Endothelial cell of hepatic sinusoid (primary cell): ENCODE data around the gene MME.

Experiments used
- in situ Hi-C: cut with HindIII; loops from 2 replicates; pipeline ENCODE4 v1.10.0; 2017; ENCODE audit warnings: low sequenced_read_pairs

MME gene

DNA sequence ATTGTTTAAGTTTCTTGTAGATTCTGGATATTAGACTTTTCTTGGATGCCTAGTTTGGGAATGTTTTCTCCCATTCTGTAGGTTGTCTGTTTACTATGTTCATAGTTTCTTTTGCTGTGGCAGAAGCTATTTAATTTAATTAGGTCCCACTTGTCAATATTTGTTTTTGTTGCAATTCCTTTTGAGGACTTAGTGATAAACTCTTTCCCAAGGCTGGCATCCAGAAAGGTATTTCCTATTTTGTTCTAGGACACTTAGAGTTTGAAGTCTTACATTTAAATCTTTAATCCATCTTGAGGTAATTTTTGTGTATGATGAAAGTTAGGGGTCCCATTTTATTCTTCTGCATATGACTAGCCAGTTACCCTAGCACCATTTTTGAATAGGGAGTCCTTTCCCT lies 54.9 kb downstream of the MME start:
- in situ Hi-C loops: no loop called here

DNA sequence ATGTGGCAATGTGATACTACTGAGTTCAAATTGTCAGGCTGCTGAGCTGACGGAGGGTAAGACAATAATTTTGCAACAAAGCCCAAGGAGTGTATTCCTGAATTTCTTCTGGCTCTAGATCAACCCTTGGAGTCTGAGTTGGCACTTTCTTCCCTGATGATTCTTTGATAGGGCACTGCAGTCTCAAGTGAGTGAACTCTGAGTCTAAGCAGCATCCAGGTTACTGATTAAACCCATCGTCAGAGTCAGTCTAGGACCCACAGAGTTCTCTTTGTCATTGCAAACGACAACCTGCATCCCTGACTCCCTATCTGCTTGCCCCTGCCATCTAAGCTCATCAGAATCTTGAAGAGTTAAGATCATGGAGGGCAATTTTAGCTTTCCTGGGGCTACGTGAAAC lies 58.6 kb downstream of the MME start:
- in situ Hi-C loops: no loop called here

DNA sequence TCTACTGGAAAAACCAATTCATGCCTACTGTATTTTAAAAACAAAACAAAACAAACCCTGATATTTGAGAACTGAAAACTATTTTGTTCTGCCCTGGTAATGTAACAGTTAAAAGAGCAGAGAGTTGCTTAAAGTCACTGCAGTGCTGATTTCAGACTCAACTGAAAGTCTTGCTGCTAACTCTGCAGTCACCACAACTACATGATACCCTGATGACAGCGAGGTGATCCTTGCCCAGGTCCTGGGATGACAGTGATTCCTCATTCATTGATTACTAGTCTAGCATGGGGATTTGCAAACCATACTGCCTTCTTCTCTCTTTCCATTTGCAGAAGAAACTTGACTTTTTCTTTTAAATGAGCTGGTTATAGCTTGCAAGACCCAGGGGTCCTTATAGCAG lies 67.5 kb downstream of the MME start:
- in situ Hi-C loops: no loop called here

DNA sequence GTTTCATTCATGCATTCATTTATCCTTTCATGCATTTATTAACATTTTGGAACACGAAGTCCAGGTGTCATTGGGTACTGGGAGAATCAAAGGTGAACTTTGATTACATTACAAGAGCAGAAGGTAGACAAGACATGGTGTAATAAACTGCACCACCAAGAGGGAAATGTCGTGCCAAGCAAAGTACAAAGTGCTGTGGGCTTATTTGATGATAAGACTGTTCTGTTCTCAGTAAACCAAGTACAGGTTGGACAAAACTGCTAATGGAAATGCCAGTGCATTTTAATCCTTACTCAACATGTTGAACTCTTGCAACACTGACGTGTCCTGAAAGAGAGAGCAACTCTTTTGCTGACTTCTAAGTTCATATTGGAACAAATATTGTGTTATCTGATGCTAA lies 69.4 kb downstream of the MME start:
- in situ Hi-C loops: no loop called here

DNA sequence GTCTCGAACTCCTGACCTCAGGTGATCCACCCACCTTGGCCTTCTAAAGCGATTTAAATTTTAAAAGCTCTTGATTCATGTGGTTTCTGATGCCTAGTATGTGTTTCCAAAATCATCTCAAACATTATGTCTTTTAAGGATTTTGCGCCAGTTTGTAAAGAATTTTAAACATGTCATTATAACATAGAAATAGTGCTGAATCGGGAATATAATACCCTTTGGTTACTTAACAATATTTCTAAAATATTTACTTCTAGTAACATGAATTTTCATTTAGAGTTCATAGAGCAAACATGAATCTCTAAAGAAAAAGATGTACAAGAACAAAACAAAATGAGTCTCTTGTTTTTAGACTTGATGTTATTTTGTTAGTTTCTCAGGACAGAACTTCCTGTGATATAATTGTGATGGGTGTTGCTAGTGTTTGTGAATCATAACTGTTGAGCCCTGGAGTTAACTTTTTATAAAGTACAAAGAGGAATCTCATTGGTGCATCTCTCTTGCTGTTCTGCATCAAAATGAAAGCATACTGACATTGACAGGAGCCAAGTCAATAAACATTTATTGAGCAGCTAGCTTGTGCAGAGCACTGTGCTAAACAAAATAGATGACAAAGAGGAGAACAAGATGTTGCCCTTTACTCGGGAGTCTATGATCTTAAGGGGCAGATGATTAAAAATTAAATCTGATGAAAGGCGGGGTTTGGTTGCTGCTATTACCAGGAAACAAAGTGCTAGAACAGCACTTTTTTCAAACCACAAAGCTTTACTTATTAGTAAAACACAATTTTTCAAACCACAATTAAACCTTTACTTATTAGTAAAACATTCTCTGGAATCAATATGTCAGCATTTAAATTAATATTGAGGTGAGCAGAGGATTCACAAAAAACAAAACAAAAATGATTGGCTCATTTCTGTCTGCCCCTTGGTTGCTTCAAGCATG lies 73.4 kb downstream of the MME start:
- in situ Hi-C loops: no loop called here

DNA sequence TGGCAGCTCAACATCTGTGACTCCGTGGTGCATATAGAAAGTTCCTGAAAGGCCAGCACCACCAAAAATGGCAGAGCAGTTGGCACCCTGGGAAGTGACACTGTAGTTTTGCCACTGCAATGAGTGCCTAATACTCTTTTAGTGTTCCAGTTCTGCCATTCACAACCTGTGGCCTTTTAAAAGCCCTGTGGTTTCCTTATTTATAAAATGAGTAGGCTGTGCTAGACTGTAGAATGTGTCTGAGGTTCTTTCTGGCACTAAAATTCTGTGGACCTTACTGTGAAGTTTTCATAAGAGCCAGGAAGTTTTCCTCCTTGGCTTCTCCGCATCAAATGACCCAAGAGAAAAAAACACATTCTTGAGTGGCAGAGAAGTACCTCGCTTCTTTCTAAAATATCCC lies 74.1 kb downstream of the MME start:
- in situ Hi-C loops: no loop called here

DNA sequence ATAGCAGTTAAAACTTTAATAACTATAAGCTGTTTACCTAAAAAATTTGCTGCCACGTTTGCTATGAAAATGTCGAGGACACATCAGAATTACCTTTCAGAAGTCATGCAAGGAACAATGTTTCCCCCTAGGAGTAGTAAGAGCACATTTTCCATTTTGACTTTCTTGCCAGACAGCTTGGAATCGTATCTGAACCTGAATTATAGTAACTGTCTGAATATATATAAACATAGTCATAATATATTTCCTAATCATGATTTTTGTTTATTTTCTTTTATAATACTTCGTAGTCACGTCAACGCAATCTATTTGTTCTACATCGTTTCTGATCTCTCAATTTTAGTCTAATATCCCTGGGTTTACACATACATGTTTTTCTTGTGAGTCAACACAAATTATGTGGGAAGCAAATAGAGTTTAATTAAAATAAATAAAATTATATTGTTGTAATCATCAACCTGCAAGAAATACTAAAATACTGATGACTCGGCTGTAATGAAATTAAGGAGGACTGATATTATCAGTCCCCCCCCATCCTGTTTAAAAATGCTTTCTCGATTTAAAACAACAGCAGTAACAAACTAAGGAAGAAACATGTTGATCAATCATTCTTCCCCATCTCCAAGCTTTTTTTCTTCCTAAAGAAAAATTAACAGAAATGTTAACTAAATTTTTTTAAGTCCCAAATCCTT lies 78.4 kb downstream of the MME start:
- in situ Hi-C loops: no loop called here

DNA sequence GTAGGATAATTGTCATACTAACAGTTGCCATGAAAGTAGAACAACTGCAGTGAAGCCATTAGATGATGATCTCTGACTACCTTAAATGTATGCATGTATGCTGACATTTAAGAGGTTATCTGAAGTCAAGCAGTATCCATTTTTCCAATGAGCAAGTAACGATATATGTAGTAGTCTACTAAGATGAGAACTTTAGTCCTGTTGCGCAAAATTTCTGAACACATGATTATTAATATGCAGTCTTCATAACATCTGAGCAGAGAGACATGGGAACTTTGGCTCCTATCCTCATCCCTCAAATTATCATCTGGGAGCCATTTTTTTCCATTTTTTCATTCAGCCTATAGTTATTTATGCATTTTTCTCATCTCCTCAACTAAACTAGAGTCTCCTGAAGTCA lies 79.2 kb downstream of the MME start:
- in situ Hi-C loops: no loop called here

DNA sequence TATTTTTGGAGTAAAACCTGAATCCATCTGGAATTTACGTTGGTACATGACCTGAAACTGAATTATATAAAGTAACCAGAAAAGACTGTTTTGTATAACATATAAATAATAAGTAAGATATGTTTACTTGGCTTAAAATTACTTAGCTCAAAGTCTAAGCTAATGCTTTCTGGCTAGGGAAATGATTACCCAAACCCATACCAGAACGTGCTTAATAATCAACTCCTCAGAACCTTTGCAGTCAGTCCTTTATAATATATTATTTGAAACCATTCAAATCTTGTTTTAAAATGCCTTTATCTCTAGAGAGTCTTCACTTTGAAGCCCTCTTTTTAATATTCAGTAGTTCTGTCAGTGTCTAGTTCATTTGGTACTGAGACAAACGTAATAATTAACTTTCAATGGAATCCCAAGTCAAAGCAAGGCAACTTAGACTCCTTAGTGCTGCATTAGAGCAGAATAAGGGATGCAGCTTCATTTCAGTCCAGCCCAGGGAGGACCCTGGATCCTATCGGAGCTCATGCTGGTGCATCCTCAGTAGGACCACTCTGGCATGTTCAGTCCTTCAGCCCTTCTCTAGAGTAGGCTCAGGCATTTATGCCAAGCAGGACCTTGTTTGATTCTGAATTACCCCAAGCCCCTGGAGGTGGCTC lies 81.6 kb downstream of the MME start:
- in situ Hi-C loops: no loop called here

DNA sequence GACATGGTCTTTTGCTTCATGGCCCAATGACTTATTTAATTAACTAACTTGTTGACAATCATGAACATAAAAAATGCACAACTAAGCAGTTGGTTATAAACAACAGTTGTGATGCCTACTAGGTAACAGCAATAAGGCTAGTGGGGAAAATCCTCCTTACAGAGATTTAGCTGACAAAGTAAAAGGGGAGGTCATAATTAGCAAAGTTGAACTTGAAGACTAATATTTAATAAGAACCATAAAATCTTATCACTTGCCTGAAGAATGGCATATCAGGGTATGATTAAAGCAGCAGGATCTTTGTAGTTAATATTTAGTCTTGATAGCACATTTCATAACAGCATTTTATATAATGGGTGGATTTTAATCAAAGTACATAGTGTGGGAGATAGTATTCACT lies 84.2 kb downstream of the MME start:
- in situ Hi-C loops: no loop called here

DNA sequence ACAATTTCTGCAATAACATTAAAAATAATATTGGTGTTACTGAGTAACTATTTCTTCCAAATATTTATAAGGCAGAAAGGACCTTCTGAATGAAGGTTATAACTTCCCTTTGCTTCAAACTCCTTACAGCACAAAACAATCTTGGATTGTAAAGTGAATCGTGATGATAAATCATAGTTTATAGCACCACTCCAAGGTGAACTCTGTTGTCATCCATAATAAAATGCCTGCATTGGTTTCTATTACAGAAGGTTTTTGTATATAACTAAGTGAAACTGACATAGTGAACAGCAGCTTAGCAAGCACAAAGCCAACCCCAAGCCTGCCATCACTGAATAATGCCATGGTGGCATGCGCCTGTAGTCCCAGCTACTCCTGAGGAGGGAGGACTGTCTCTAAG lies 86.3 kb downstream of the MME start:
- in situ Hi-C loops: no loop called here

DNA sequence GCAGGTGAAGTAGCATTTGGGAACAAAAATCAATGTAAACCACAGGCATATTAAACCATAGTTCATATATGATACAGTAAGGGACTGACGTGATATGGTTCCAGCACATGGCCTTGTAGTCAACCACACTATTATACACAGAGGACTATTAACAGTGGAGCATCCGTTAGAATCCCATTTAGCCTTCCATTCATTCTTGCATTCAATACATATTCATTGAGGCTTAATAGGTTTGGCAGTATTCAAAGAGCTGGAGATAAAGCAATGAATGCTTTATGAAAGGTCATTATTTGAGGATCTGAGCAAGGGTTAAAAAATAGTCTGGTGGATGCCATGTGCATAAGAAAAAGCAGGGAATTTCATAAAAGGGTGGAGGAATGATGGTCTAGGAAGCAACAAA lies 89.1 kb downstream of the MME start:
- in situ Hi-C loops: no loop called here

DNA sequence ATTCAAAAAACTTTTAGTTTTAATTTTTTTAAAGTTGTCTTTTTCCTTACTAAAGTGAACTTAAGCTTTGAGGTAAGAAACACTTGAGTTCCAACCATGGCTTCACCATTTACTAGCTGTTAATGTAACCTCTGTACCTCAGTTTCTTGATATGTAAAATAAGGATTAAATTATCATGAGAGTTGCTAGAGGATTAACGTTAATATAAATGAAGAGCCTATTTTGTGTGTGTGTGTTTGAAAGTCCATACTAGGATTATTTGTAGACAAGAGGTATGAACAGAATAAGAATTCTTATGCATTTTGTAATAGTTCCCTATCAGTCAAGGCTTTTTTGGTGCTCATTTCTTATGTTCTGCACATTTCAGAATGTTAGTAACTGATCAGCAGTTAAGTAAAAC lies 93.7 kb downstream of the MME start:
- in situ Hi-C loops: no loop called here

DNA sequence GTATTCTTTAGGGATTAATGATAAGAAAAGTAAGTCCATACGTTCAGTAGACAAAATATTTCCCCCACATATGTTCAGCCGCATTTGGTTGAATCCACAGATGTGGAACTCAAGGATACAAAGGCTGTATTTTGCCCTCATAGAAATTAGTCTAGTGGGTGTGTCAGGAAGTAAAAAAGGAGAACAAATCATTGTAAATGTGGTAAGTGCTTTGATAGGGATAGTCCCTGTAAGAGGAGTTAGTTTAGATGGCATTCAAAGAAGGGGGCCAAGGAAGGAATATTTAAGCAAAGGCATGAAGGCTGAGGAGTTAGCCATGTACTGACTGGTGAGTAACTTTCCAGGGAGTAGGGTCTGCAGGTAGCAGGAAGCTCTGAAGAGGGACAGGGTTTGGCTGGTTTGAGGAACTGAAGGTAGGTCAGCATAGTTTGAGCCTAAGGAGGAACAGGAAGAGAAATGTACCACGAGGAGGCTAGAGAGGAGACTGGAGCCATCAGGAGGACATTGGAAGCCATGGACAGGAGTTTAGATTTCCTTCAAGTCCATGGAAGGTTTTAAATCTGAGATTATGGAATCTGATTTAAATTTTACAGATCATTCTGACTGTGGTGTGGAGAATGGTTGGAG lies 98.8 kb downstream of the MME start:
- in situ Hi-C loops: no loop called here

DNA sequence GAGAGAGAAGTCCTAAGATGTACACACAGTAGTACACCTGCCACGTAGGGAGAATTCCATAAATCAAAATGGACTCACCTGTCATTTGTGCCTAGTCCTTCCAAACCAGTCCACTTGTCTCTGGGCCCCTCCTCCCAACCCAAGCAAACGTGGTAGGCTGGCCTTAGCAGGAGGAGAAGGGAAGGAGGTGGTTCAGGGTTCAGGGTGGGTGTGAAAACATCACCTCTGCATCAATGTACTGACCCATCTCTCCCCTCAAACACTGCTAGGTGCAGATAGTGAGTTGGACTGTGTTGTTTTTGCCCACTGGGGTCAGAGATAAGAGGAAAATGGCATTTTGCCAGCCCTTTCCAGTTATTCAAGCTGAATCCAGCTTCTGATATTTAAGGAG lies 99.3 kb downstream of the MME start:
- in situ Hi-C loops: no loop called here

DNA sequence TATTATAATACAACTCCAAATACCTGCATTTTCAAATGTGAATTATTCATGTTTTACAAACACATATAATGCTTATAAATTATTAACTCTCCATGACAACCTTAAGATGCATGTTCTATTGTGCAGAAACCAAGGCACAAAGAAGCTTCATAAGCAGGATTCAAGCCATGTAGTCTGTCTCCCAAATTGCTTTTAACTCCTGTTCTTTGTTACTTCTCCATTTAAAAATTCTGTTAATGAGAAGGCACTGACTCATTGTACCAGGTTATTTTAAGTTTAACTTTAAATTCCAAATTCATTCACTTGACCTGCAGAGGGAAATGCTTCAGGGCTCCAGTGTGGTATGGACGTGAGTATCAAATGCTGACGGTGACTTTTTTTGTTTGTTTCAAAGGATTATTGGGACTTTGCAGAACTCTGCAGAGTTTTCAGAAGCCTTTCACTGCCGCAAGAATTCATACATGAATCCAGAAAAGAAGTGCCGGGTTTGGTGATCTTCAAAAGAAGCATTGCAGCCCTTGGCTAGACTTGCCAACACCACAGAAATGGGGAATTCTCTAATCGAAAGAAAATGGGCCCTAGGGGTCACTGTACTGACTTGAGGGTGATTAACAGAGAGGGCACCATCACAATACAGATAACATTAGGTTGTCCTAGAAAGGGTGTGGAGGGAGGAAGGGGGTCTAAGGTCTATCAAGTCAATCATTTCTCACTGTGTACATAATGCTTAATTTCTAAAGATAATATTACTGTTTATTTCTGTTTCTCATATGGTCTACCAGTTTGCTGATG lies 100.0 kb downstream of the MME start:
- in situ Hi-C loops: no loop called here

DNA sequence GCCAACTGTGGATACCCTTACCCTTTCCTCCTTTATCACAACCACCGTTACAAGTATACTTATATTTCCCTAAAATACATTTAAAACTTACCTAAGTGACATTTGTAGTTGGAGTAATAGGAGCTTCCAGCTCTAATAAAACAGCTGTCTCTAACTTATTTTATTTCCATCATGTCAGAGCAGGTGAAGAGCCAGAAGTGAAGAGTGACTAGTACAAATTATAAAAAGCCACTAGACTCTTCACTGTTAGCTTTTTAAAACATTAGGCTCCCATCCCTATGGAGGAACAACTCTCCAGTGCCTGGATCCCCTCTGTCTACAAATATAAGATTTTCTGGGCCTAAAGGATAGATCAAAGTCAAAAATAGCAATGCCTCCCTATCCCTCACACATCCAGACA lies 102.3 kb downstream of the MME start:
- in situ Hi-C loops: no loop called here

DNA sequence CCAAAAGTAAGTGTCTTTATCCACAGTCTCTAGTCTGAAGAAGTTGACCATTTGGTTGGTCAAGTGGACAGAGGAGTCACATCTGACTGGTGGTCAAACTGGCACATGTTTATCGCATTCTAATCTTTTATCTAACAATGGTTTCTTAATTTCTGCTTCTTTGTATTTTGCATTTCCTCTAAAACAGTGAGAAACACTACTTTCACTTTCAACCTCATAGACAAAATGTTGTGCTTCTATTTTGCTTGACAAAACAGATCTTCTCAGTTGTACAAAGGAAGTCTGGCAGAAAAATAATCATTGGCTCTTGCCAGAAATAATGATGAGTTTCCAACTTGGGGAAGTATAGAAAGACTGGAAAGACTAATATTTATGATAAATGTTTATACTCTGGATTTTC lies 103.9 kb downstream of the MME start:
- in situ Hi-C loops: no loop called here

DNA sequence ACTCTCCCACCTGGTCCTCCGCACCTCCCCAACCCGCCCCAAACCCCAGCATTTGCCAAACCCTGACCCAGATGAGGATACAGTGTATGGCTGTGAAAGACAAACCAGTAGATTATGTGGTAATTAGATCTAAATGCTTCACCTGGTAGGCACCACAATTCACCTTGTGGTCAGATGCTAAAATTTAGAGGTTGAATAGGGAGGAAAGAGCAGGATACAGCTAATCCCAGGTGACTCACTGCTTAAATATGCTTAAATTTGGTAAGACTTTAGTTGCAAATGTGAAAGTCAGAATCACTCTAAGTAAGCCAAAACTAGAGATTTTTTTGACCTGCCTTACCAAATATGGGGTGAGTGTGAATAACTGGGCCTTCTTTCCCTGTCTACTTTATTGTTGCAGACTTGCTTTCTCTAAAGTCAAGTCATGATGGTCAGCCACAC lies 105.5 kb downstream of the MME start:
- in situ Hi-C loops: no loop called here

DNA sequence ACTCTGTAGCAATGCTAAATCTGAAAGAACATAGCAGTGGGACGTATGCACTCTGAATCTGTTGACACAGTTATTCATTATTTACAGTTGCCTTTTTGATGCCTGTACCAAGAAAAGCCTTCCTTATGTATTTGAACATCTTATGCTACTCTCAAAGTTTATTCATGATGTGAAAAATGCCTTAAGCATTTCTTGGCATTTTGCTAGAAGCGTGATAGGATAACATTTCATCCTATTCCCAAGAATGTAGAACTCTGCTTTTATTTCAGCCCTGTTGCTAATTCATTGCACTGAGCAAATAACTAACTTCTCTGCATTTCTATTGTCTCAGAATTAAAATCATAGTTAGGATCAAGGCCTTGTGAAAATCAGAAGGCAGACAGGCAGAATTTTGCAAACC lies 107.9 kb downstream of the MME start:
- in situ Hi-C loops: no loop called here

DNA sequence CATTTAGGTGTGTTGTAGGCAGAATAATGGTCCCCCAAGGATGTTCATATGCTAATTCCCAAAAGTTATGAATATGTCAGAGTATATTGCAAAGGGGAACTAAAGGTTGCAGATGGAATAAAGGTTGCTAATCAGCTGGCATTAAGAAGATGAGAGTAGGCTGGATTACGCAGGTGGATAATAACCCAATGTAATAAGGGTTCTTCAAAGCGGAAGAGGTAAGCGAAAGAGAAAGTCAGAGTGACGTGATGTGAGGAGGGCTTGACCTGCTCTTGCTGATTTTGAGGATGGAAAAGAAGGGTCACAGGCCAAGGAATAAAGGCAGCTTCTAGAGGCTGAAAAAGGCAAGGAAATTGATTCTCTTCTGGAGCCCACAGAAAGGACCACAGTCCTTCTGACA lies 109.4 kb downstream of the MME start:
- in situ Hi-C loops: no loop called here
